Measurements from ENCODE around the gene MALAT1. TPM values are rescaled to one million over a fixed set of nuclear protein-coding genes. Genes with fewer than 3 reads are reported as not detected.
"Not testable (repeated sequence)": the region's sequence is repeated elsewhere in the genome, so short reads cannot be mapped to it uniquely, and the experiment has no call there.

Gene MALAT1
- total and polyA plus RNA-seq, 9 donors: 396 to 13,132 (median 8,248) TPM

GRCh38 chr11:65454696-65455456 lies 44.0 kb upstream of the MALAT1 start:
- intact Hi-C loops (cut with DNase I): no loop called here
- TF ChIP-seq CTCF (IDR thresholded peaks at IDR 0.05) (no peak), POLR2A (IDR thresholded peaks at IDR 0.05) (peak; percentile 89), EP300 (IDR thresholded peaks at IDR 0.05) (no peak)
- peak overlapping the region; percentile 81 to 88 for H3K27ac ChIP-seq
- H3K27me3 ChIP-seq: no peaks in the 10 kb centered on the region
- no peaks in the 10 kb centered on the region for H3K36me3 ChIP-seq
- DNase-seq: peak; percentile 91 to 93 (median 92)
- H3K9me3 ChIP-seq: no peaks in the 10 kb centered on the region
- 1 to 2% (median 1%) methylated on average over 46 to 47 of the region's 47 CpGs for WGBS, 3 donors
- H3K4me1 ChIP-seq (ENCODE audit: insufficient read depth): peaks cover 11% of the 10 kb centered on the region
- peak overlapping the region; percentile 51 for H3K4me3 ChIP-seq

DNA sequence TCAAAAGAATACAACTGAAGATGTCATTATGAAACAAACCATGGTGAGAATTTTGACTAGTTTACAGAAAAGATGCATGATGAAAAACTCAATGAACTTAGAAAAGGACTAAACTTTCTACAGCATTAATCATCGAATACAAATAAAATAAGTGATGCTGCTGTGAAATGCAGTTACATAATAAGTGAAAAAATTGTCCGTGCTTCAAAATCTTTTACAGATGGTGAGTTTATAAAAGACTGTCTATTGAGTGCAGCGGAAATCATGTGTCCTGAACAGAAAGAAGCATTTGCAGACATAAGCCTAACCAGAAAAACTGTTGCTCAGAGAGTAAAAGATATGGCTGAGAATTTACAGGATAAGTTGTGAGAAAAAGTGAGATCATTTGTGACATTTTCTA lies 42.4 kb upstream of the MALAT1 start:
- intact Hi-C loops (cut with DNase I): no loop called here

GRCh38 chr11:65459552-65459951 lies 39.3 kb upstream of the MALAT1 start:
- no peak for TF ChIP-seq CTCF (IDR thresholded peaks at IDR 0.05)
- no peak for TF ChIP-seq POLR2A (IDR thresholded peaks at IDR 0.05)
- TF ChIP-seq EP300 (IDR thresholded peaks at IDR 0.05): no peak
- Histone ChIP-seq H3K36me3 (no peaks in the 10 kb centered on the region), H3K4me1 (ENCODE audit: insufficient read depth) (peaks cover 7% of the 10 kb centered on the region), H3K27ac (no peak overlapping the region), H3K9me3 (no peaks in the 10 kb centered on the region), H3K27me3 (no peaks in the 10 kb centered on the region), H3K4me3 (no peak overlapping the region)
- WGBS, 3 donors: 86 to 95% (median 90%) methylated on average over 7 of the region's 7 CpGs
- intact Hi-C loops (cut with DNase I): no loop called here
- peak in 3 of 5 donors; percentile 8 to 27 (median 18) for DNase-seq

More for the DNA sequence above, 42.4 kb upstream of the MALAT1 start:
- Histone ChIP-seq H3K9me3 (no peaks in the 10 kb centered on the region), H3K4me1 (ENCODE audit: insufficient read depth) (peaks cover 11% of the 10 kb centered on the region), H3K4me3 (no peak overlapping the region), H3K36me3 (no peaks in the 10 kb centered on the region), H3K27me3 (no peaks in the 10 kb centered on the region), H3K27ac (no peak overlapping the region)
- DNase-seq: no peak
- TF ChIP-seq CTCF (IDR thresholded peaks at IDR 0.05): no peak
- TF ChIP-seq POLR2A (IDR thresholded peaks at IDR 0.05): no peak
- no peak for TF ChIP-seq EP300 (IDR thresholded peaks at IDR 0.05)
- 92 to 93% (median 93%) methylated on average over 3 of the region's 3 CpGs for WGBS, 3 donors

- H3K4me1 ChIP-seq (ENCODE audit: insufficient read depth); H3K9me3 ChIP-seq; H3K27me3 ChIP-seq; H3K36me3 ChIP-seq; H3K4me3 ChIP-seq; DNase-seq; intact Hi-C loops (cut with DNase I): not testable (repeated sequence)
- H3K27ac ChIP-seq: peak overlapping the region in 1 of 2 donors; percentile 14
- 94 to 95% (median 94%) methylated on average over 18 of the region's 18 CpGs for WGBS, 3 donors
These were observed 33.4 kb upstream of the MALAT1 start for GRCh38 chr11:65465471-65465870.

- H3K27me3 ChIP-seq; H3K36me3 ChIP-seq; DNase-seq; H3K4me1 ChIP-seq (ENCODE audit: insufficient read depth); H3K9me3 ChIP-seq; intact Hi-C loops (cut with DNase I); H3K4me3 ChIP-seq; H3K27ac ChIP-seq: not testable (repeated sequence)
- WGBS, 3 donors: 90 to 95% (median 94%) methylated on average over 6 of the region's 6 CpGs
These were observed 31.5 kb upstream of the MALAT1 start for GRCh38 chr11:65467306-65467705.
